GM12892 (cell line): ENCODE data around the gene TMEM208.

ENCODE experiments used
- DNase-seq: peaks from one replicate; pipeline ENCODE4 v3.0.0; 2011; ENCODE audit not compliant: insufficient read length
- FAIRE-seq: peaks from 2 replicates; lab custom pipeline; 2011; peaks lifted over from hg19 to GRCh38; lab: Jason Lieb, UNC
- POLR2A ChIP-seq: IDR thresholded peaks from 2 replicates; pipeline ENCODE4 v1.6.1; 2011; ENCODE audit warnings: low read depth, low read length, control low read depth
- POLR2AphosphoS5 ChIP-seq: IDR thresholded peaks from 2 replicates; pipeline ENCODE4 v1.6.1; 2011; ENCODE audit warnings: low read depth, low read length, control low read depth
- TAF1 ChIP-seq: IDR thresholded peaks from 2 replicates; pipeline ENCODE4 v1.6.1; 2011; ENCODE audit warnings: low read depth, mild to moderate bottlenecking, control low read depth, low read length, borderline replicate concordance

The TMEM208 gene

GRCh38 chr16:67192781-67193361, 34.1 kb upstream of the TMEM208 start:
- 0 out of 2 replicates have a peak, but pooled peaks have one; percentile 35 for TF ChIP-seq POLR2A
- TF ChIP-seq POLR2AphosphoS5: no peak
- no peak for TF ChIP-seq TAF1
- FAIRE-seq (no peak), DNase-seq (no peak)

- FAIRE-seq (no peak), DNase-seq (no peak)
- TF ChIP-seq POLR2A (no peak; the same call in 1 of the 2 replicates), POLR2AphosphoS5 (no peak), TAF1 (no peak)
Observed at GRCh38 chr16:67193536-67193935, 33.4 kb upstream of the TMEM208 start.

GRCh38 chr16:67194260-67194659, 32.7 kb upstream of the TMEM208 start:
- no peak for FAIRE-seq
- TF ChIP-seq TAF1 (no peak), POLR2AphosphoS5 (no peak; the same call in 1 of the 2 replicates), POLR2A (no peak)
- no peak for DNase-seq

- TF ChIP-seq POLR2AphosphoS5 (no peak), TAF1 (no peak), POLR2A (no peak)
- no peak for FAIRE-seq
- DNase-seq: no peak
Observed at GRCh38 chr16:67195676-67196075, 31.3 kb upstream of the TMEM208 start.

GRCh38 chr16:67196881-67197280, 30.0 kb upstream of the TMEM208 start:
- no peak for TF ChIP-seq TAF1
- no peak for TF ChIP-seq POLR2AphosphoS5
- no peak for TF ChIP-seq POLR2A
- DNase-seq (no peak), FAIRE-seq (no peak)

GRCh38 chr16:67197704-67198103, 29.2 kb upstream of the TMEM208 start:
- FAIRE-seq: no peak
- no peak for TF ChIP-seq POLR2AphosphoS5
- no peak for TF ChIP-seq TAF1
- no peak for TF ChIP-seq POLR2A
- no peak for DNase-seq

- no peak for FAIRE-seq
- DNase-seq: no peak
- TF ChIP-seq POLR2AphosphoS5 (no peak), POLR2A (no peak), TAF1 (no peak)
Observed at GRCh38 chr16:67198238-67198734, 28.6 kb upstream of the TMEM208 start.

- DNase-seq (no peak), FAIRE-seq (no peak)
- TF ChIP-seq POLR2A (peak; percentile 26; the same call in 1 of the 2 replicates), POLR2AphosphoS5 (no peak; the same call in 1 of the 2 replicates)
Observed at GRCh38 chr16:67199011-67199807, 27.7 kb upstream of the TMEM208 start, which contains the start of gene ELMO3. Gene ELMO3 (plus strand): TSS chr16:67199131. CDS start chr16:67199327, 196 bp downstream.

- TF ChIP-seq POLR2A (no peak), TAF1 (no peak), POLR2AphosphoS5 (no peak)
- no peak for FAIRE-seq
- no peak for DNase-seq
Observed at GRCh38 chr16:67199808-67200198, 27.1 kb upstream of the TMEM208 start.

GRCh38 chr16:67200491-67200890, 26.4 kb upstream of the TMEM208 start:
- no peak for DNase-seq
- TF ChIP-seq TAF1 (no peak), POLR2A (no peak), POLR2AphosphoS5 (no peak)
- FAIRE-seq: no peak

- FAIRE-seq: no peak
- no peak for DNase-seq
- TF ChIP-seq POLR2A (no peak), TAF1 (no peak), POLR2AphosphoS5 (no peak)
Observed at GRCh38 chr16:67201411-67202345, 25.3 kb upstream of the TMEM208 start.

GRCh38 chr16:67202426-67202825, 24.5 kb upstream of the TMEM208 start:
- DNase-seq (no peak), FAIRE-seq (no peak)
- TF ChIP-seq TAF1: no peak
- TF ChIP-seq POLR2A: no peak
- TF ChIP-seq POLR2AphosphoS5: no peak
